ENCODE data around the gene KCNK3.
A peak's percentile ranks its signal among the peaks of the same experiment; 100 is the strongest.

Gene KCNK3

GRCh38 chr2:26691881-26692278 lies 642 bp upstream of the KCNK3 start:
- no peak for DNase-seq

DNA sequence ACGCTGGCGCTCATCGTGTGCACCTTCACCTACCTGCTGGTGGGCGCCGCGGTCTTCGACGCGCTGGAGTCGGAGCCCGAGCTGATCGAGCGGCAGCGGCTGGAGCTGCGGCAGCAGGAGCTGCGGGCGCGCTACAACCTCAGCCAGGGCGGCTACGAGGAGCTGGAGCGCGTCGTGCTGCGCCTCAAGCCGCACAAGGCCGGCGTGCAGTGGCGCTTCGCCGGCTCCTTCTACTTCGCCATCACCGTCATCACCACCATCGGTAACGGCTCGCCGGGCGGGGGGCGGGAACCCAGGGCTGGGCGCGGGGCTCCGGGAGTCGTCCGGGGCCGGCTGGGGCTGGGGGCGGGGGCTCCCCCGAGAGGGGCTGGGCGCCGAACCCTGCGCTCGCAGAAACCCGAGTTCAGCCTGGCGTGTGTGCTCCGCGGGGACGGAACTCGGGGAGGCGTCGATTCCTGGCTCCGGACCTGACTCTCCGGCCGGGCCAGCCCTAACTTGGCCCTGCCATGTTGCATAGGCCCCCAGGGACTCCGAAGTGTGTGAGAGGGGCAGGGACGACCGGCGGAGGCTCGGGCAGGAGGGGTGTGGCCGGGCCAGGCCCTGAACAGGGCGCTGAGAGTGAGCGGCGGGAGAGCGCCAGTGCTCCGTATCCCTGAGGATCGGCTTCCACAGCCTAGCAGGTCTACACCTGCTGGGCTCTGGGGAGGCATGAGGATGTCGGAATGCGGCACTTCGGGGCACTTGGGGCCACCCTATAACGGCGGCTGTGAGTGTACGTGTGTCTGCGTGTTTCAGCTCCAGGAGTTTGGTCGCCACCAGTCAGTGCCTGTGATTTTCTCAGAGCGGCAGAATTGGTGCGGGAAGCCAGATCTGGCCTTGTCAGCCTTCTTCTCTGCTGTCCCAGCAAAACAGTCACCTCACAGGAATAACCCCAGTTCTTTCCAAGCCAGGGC lies 651 bp downstream of the KCNK3 start:
- peak in 1 of 2 experiments; percentile 26 for DNase-seq

GRCh38 chr2:26694001-26694400 lies 1.5 kb downstream of the KCNK3 start:
- DNase-seq = no peak

DNA sequence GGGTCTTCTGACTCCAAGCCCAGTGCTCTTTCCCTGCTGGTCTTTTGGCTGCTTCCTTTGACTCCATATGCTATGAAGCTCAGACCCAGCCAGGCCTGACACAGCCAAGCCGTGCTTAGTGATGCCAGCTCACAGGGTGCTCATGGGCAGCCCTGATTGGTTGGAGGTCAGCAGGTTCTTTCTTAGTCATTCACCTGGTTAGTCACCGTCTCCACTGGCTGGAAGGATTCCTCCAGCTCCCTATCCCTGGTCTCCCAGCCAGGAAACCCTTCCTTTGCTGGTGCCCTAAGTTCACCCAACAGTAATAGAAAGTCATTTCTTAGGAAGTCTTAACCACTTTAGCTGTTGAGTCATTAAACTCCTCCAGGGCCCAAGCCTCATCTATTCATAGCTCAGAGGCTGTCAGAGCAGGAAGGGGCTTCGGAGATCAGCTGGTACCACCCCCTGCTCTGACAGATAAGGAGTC lies 3.9 kb downstream of the KCNK3 start:
- no peak for DNase-seq

DNA sequence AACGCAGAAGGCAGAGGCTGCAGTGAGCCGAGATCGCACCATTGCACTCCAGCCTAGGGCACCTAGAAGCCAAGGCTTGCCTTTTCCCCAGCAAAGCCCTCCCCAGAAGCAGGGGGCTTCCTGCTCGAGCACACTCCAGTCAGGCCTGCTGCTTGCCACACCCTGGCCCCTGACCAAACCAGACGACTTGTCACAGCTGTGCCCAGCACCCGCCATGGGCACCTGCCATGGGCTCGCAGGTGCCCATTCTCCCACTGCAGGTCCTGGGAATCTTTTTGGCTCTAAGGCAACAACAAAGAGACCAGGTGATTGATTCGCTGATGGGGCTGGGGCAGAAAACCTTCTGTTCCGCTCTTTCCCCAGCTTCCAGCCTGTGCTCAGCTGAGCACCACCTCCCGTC lies 4.9 kb downstream of the KCNK3 start:
- no peak for DNase-seq

- DNase-seq = no peak
Observed at GRCh38 chr2:26699295-26699694, 6.8 kb downstream of the KCNK3 start.

- no peak for DNase-seq
Observed at GRCh38 chr2:26700078-26700477, 7.6 kb downstream of the KCNK3 start.

DNA sequence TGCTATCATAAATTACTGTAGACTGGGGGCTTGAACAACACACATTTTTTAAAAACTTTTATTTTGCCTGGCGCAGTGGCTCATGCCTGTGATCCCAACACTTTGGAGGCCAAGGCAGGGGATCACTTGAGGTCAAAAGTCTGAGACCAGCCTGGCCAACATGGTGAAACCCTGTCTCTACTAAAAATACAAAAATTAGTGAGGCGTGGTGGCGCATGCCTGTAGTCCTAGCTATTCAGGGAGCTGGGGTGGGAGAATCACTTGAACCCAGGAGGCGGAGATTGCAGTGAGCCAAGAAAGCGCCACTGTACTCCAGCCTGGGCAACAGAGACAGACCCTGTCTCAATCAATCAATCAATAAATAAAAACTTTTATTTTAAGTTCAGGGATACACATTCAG lies 9.1 kb downstream of the KCNK3 start:
- no peak for DNase-seq

DNA sequence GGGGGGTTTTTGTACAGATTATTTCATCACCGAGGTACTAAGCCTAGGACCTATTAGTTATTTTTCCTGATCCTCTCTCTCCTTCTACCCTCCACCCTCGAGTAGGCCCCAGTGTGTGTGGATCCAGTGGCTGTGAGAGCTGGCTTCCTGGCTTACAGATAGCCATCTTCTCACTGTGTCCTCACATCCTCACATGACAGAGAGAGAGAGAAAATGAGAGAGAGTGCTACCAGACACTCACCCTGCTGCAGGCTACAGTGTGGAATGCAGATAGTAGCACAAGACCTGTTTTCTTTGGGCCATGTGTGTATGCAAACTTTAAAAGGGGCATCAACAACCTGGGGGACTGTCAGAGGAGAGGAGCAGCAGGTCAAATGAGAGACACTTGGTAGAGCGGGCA lies 9.5 kb downstream of the KCNK3 start:
- DNase-seq = no peak

- no peak for DNase-seq
Observed at GRCh38 chr2:26704441-26704977, 12.0 kb downstream of the KCNK3 start.

GRCh38 chr2:26705126-26705525 lies 12.6 kb downstream of the KCNK3 start:
- DNase-seq = no peak

- no peak for DNase-seq
Observed at GRCh38 chr2:26706093-26706492, 13.6 kb downstream of the KCNK3 start.

- no peak for DNase-seq
Observed at GRCh38 chr2:26706616-26707473, 14.3 kb downstream of the KCNK3 start.

- DNase-seq = no peak
Observed at GRCh38 chr2:26707747-26708146, 15.2 kb downstream of the KCNK3 start.

DNA sequence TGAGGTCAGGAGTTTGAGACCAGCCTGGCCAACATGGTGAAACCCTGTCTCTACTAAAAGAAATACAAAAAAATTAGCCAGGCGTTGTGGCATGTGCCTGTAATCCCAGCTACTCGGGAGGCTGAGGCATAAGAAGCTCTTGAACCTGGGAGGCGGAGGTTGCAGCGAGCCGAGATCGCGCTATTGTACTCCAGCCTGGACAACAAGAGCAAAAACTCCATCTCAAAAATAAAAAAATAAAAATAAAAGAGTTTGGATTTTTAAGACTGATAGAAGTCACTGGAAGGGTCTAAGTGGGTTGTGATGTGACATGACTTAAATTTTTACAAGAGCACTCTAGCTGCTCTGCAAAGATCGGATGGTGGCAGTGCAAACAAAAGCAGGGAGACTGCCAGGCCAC lies 15.9 kb downstream of the KCNK3 start:
- no peak for DNase-seq

- DNase-seq = no peak
Observed at GRCh38 chr2:26709323-26710110, 17.0 kb downstream of the KCNK3 start.

DNA sequence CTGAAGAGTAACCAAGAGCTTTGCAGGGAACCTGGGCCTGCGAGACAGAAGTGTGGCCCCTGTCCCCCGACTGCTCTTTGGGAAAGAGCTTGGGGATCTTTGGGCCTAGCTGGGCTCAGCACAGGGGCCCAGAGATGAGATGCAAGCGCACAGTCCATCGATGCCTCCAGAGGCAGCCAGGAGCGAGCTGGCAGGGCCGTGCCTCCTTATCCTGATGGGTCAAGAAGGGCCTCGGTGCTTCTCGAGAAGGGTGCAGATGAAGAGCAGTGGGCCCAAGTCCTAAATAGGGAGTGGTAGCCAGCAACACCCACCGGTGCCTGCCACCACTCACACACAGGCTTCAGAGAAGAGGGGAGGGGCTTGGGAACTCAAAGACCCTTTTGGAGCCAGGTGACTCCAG lies 17.6 kb downstream of the KCNK3 start:
- DNase-seq = no peak

- DNase-seq = no peak
Observed at GRCh38 chr2:26710743-26711456, 18.4 kb downstream of the KCNK3 start.

GRCh38 chr2:26711457-26712161 lies 19.1 kb downstream of the KCNK3 start:
- no peak for DNase-seq

DNA sequence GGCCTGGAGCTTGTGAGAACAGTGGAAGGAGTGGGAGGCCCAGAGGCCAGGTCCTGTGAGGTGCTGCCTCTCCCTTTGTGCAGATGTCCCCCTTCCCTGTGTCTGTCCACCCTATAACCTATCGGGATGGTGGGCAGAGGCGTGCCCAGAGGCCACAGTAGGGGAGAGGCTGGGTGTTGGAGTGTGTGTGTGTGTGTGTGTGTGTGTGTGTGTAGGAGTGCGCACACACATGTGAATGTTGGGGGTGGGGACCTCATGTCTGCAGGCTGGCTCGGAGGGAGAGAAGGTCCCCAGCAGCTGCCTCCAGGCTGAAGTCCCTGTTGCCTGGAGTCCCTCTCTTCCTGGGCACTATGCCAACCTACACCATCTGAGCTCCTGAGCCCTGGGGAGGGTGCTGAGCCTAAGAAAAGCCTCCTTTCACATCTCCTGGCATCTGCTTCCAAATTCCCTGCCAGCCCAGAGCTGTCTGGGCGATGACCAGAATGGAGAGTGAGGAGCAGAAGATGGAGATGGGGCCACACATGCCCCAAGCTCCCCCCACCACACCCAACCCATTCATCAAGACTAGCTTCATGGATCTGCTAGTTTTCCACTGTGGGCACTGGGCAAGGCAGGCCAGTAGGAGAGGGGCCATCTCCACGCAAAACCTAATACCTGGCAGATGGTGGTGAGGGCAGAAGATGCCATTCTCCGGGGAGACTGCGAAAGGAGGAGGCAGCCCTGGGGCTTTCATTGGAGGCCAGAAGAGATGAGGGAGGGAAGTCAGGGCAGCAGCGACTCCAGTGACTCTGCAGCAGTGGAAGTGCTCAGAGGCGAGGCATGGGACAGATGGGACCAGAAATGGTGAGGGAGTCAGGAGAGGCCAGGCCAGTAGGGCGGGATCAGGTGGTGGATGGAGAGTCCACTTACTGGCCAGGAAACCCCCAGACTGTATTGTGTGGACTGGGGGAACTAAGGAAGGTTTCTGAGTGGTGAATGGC lies 20.3 kb downstream of the KCNK3 start:
- DNase-seq = no peak
